KMS-11 (cell line): Measurements from ENCODE around the gene ATP8A2.

ENCODE experiments used
- H2AFZ ChIP-seq: fragments of 200-600 bp; sonication (generic); 2 replicates; pipeline ENCODE4 v1.6.1; 2016; ENCODE audit warnings: antibody characterized with exemption, mixed run types, low read depth
- H3K27ac ChIP-seq: fragments of 200-600 bp; sonication (generic); 2 replicates; pipeline ENCODE4 v1.6.1; 2016; ENCODE audit warnings: mild to moderate bottlenecking, mixed run types
- H3K27me3 ChIP-seq: fragments of 200-600 bp; sonication (generic); 2 replicates; pipeline ENCODE4 v1.6.1; 2017; ENCODE audit warnings: mild to moderate bottlenecking, low read depth, mixed run types, moderate library complexity; ENCODE audit not compliant: insufficient read depth
- H3K36me3 ChIP-seq: fragments of 200-600 bp; sonication (generic); 2 replicates; pipeline ENCODE4 v1.6.1; 2017; ENCODE audit warnings: mild to moderate bottlenecking, mixed run types; ENCODE audit not compliant: insufficient read depth
- H3K4me1 ChIP-seq: fragments of 200-600 bp; sonication (generic); 2 replicates; pipeline ENCODE4 v1.6.1; 2016; ENCODE audit warnings: mild to moderate bottlenecking, low read depth, mixed run types; ENCODE audit not compliant: poor library complexity, severe bottlenecking
- H3K4me2 ChIP-seq: fragments of 200-600 bp; sonication (generic); 2 replicates; pipeline ENCODE4 v1.7.0; 2016; ENCODE audit warnings: mild to moderate bottlenecking, mixed run types
- H3K4me3 ChIP-seq: fragments of 200-600 bp; sonication (generic); IDR thresholded peaks from 2 replicates; pipeline ENCODE4 v1.6.1; 2017; ENCODE audit warnings: low read depth, low read length, mixed read lengths; ENCODE audit not compliant: insufficient read depth
- H3K79me2 ChIP-seq: fragments of 200-600 bp; sonication (generic); 2 replicates; pipeline ENCODE4 v1.6.1; 2016; ENCODE audit warnings: low read depth, mixed run types; ENCODE audit not compliant: insufficient read depth
- H3K9ac ChIP-seq: fragments of 200-600 bp; sonication (generic); 2 replicates; pipeline ENCODE4 v1.6.1; 2016; ENCODE audit warnings: mild to moderate bottlenecking, mixed run types
- H4K20me1 ChIP-seq: fragments of 200-600 bp; sonication (generic); 2 replicates; pipeline ENCODE4 v1.6.1; 2016; ENCODE audit warnings: mild to moderate bottlenecking, mixed run types; ENCODE audit not compliant: insufficient read depth
- TF ChIP-seq, protein P1 (sequence below): fragments of 200-600 bp; sonication (generic); conservative IDR thresholded peaks from 2 replicates; pipeline ENCODE4 v1.6.1; 2017; ENCODE audit warnings: low read depth, mild to moderate bottlenecking, antibody characterized with exemption, low read length, moderate library complexity, mixed read lengths

The ATP8A2 gene

DNA sequence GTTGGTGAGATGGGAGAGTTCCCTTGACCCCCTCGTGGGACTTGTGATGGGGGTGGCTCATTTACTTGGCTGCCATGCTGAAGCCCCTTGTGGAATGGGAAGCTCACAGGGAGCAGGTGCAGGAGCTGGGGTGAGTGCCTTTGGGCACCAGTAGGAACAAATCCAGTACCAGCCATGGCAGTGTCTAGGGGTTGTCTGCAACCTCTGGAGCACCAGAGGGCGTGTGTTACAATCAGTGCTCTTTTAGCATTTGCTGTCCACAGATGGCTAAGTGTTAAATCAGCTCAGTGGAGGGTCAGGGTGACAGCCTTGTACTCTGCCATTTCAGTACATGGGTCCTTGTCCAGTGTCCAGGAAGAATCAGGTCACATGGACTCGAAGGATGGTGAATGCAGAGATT, 75.6 kb downstream of the ATP8A2 start:
- no peaks in the 10 kb centered on the region for H3K4me1 ChIP-seq
- H3K79me2 ChIP-seq = no peaks in the 10 kb centered on the region
- no peaks in the 10 kb centered on the region for H3K36me3 ChIP-seq
- H2AFZ ChIP-seq = no peak overlapping the region
- no peaks in the 10 kb centered on the region for H3K27me3 ChIP-seq
- H3K27ac ChIP-seq = no peak overlapping the region
- no peak overlapping the region for H3K9ac ChIP-seq
- no peaks in the 10 kb centered on the region for H4K20me1 ChIP-seq
- TF ChIP-seq, protein P1, sequence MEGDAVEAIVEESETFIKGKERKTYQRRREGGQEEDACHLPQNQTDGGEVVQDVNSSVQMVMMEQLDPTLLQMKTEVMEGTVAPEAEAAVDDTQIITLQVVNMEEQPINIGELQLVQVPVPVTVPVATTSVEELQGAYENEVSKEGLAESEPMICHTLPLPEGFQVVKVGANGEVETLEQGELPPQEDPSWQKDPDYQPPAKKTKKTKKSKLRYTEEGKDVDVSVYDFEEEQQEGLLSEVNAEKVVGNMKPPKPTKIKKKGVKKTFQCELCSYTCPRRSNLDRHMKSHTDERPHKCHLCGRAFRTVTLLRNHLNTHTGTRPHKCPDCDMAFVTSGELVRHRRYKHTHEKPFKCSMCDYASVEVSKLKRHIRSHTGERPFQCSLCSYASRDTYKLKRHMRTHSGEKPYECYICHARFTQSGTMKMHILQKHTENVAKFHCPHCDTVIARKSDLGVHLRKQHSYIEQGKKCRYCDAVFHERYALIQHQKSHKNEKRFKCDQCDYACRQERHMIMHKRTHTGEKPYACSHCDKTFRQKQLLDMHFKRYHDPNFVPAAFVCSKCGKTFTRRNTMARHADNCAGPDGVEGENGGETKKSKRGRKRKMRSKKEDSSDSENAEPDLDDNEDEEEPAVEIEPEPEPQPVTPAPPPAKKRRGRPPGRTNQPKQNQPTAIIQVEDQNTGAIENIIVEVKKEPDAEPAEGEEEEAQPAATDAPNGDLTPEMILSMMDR = no peak
- H3K4me2 ChIP-seq = no peak overlapping the region
- H3K4me3 ChIP-seq = no peak overlapping the region

DNA sequence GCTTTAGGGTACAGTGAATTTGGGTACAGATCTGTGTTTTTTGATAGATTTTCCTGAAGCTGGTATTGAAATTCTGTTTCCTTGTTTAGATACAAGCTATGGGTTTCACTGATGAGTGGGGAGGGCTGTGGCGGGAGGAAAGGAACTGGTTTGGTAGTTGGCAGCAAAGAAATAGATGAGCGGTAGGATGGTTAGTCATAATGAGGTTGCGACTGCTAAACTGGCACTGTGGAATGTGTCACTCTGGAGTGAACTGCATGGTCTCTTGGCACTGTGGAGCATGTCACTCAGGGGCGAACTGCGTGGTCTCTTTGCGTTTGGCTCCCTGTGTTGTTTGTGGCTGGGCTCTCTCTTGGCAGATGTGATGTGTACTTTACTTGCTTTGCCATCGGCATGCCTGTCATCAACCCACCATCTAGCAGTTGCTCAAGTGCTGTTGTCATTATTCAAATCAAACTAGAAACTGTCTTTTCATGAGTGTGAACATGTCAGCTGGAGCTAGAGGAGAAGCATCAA, 82.1 kb downstream of the ATP8A2 start:
- Histone ChIP-seq H3K36me3 (no peaks in the 10 kb centered on the region), H3K27me3 (no peaks in the 10 kb centered on the region), H3K4me3 (no peak overlapping the region), H4K20me1 (no peaks in the 10 kb centered on the region), H3K9ac (no peak overlapping the region), H3K4me1 (no peaks in the 10 kb centered on the region), H3K4me2 (no peak overlapping the region), H3K27ac (no peak overlapping the region), H3K79me2 (no peaks in the 10 kb centered on the region), H2AFZ (no peak overlapping the region)
- TF ChIP-seq, protein P1 = no peak

DNA sequence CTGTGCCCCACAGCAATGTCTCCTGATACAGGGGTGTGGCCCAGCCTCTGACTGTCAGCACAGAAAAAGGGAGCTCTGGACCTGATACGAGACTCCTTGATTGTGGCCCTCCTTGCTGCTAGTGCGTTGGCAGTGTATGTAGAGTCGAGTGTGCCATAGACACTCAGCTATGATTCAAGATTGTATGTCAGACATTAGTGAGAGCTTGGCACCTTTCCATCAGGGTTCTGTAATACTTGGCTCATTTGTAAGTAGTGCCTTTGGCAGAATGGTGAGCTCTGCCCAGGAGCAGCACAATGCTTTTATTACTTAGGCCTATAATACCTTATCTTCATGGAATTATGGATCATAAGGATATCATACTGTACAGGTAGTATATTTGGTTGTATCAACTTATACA, 83.4 kb downstream of the ATP8A2 start:
- TF ChIP-seq, protein P1 = no peak
- Histone ChIP-seq H3K4me2 (no peak overlapping the region), H3K4me1 (no peaks in the 10 kb centered on the region), H2AFZ (no peak overlapping the region), H3K27ac (no peak overlapping the region), H3K79me2 (no peaks in the 10 kb centered on the region), H3K4me3 (no peak overlapping the region), H3K27me3 (no peaks in the 10 kb centered on the region), H4K20me1 (no peaks in the 10 kb centered on the region), H3K36me3 (no peaks in the 10 kb centered on the region), H3K9ac (no peak overlapping the region)

DNA sequence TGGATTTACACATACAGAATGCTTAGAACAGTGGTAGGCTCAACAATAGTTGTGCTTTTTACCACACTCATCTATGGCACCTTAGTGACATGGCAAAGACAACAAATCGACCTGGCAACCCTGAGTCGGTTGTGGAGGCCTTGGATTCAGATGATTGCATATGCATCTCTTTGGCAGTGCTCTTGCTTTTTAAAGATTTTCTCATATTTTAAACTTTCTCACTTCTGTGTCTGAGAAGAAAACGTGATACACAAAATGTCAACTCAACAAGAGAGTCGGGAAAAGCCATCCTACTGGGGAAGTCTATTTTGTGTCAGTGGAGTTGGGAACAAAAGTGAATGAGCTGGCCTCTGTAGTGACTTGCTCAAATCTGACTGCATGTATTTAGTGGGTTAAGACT, 85.8 kb downstream of the ATP8A2 start:
- TF ChIP-seq, protein P1 = no peak
- Histone ChIP-seq H3K4me1 (no peaks in the 10 kb centered on the region), H2AFZ (no peak overlapping the region)

More for the DNA sequence above, 85.8 kb downstream of the ATP8A2 start:
- no peaks in the 10 kb centered on the region for H3K36me3 ChIP-seq
- no peaks in the 10 kb centered on the region for H4K20me1 ChIP-seq
- no peak overlapping the region for H3K27ac ChIP-seq
- H3K4me2 ChIP-seq = no peak overlapping the region
- H3K27me3 ChIP-seq = no peaks in the 10 kb centered on the region
- no peak overlapping the region for H3K9ac ChIP-seq
- no peak overlapping the region for H3K4me3 ChIP-seq
- H3K79me2 ChIP-seq = no peaks in the 10 kb centered on the region
